Measurements from ENCODE around the gene GSDMA.

- TF ChIP-seq CTCF (IDR thresholded peaks at IDR 0.05) (no peak), EP300 (IDR thresholded peaks at IDR 0.05) (no peak)
Observed at GRCh38 chr17:40018211-40019121, 55.7 kb downstream of the GSDMA start.

All from ovary (tissue), 3 donors.